ENCODE results near the gene GATA2. TPM values are rescaled to one million over a fixed set of nuclear protein-coding genes. Genes with fewer than 3 reads are reported as not detected.

GATA2 gene
- total and polyA plus RNA-seq, 2 of the 13 experiments (the other 11 are each of a cell fraction or from before 2014, with no cell fraction given), result 3.5 to 6.2 TPM

DNA sequence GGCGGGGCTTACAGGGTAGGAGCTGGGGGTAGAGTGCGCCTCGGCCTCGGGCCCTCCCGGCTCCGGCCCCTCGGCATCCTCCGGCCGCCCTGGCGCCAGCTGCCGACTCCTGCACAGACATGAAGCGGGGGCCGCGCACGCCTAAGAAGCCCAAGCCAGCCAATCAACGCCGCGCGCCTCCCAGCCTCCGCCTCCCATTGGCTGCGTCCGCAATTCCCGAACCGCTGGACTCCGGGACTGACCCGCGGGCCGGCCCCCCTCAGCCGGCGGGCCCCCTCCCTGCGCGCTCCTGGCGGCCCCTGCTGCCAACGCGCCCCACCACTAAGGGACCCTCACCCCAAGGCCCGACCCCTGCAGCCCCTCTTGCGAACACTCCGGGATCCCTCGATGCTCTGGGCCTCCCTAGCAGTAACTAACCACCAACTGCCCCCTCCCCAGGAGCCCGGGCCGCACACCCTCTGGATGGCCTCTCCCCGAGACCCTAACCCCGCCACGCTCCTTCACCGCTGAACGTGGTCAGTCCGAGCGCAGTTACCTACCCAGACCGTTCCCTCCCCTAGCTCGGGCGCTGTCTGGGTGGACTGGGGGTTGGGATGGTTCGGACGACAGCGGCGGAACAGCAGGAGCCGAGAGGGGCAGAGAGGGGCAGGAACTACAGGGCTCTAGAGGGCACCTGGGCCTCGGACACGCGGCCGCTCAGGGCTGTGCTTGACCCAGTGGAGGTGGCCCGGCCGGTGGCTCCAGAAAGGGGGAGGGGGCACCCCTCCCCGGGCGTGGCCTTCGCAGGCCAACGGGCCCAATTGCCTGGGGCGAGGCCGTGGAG is 5.0 kb downstream of the GATA2 start (continued):
- TF ChIP-seq, protein P1, sequence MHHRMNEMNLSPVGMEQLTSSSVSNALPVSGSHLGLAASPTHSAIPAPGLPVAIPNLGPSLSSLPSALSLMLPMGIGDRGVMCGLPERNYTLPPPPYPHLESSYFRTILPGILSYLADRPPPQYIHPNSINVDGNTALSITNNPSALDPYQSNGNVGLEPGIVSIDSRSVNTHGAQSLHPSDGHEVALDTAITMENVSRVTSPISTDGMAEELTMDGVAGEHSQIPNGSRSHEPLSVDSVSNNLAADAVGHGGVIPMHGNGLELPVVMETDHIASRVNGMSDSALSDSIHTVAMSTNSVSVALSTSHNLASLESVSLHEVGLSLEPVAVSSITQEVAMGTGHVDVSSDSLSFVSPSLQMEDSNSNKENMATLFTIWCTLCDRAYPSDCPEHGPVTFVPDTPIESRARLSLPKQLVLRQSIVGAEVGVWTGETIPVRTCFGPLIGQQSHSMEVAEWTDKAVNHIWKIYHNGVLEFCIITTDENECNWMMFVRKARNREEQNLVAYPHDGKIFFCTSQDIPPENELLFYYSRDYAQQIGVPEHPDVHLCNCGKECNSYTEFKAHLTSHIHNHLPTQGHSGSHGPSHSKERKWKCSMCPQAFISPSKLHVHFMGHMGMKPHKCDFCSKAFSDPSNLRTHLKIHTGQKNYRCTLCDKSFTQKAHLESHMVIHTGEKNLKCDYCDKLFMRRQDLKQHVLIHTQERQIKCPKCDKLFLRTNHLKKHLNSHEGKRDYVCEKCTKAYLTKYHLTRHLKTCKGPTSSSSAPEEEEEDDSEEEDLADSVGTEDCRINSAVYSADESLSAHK (CRISPR knock-in tag; IDR thresholded peaks at IDR 0.05; ENCODE audit: borderline replicate concordance), result no peak
- TF ChIP-seq, protein P2, sequence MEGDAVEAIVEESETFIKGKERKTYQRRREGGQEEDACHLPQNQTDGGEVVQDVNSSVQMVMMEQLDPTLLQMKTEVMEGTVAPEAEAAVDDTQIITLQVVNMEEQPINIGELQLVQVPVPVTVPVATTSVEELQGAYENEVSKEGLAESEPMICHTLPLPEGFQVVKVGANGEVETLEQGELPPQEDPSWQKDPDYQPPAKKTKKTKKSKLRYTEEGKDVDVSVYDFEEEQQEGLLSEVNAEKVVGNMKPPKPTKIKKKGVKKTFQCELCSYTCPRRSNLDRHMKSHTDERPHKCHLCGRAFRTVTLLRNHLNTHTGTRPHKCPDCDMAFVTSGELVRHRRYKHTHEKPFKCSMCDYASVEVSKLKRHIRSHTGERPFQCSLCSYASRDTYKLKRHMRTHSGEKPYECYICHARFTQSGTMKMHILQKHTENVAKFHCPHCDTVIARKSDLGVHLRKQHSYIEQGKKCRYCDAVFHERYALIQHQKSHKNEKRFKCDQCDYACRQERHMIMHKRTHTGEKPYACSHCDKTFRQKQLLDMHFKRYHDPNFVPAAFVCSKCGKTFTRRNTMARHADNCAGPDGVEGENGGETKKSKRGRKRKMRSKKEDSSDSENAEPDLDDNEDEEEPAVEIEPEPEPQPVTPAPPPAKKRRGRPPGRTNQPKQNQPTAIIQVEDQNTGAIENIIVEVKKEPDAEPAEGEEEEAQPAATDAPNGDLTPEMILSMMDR (CRISPR knock-in tag; IDR thresholded peaks at IDR 0.05), result 0 out of 2 replicates have a peak, but pooled peaks have one; percentile 5
- TF ChIP-seq, protein P3, sequence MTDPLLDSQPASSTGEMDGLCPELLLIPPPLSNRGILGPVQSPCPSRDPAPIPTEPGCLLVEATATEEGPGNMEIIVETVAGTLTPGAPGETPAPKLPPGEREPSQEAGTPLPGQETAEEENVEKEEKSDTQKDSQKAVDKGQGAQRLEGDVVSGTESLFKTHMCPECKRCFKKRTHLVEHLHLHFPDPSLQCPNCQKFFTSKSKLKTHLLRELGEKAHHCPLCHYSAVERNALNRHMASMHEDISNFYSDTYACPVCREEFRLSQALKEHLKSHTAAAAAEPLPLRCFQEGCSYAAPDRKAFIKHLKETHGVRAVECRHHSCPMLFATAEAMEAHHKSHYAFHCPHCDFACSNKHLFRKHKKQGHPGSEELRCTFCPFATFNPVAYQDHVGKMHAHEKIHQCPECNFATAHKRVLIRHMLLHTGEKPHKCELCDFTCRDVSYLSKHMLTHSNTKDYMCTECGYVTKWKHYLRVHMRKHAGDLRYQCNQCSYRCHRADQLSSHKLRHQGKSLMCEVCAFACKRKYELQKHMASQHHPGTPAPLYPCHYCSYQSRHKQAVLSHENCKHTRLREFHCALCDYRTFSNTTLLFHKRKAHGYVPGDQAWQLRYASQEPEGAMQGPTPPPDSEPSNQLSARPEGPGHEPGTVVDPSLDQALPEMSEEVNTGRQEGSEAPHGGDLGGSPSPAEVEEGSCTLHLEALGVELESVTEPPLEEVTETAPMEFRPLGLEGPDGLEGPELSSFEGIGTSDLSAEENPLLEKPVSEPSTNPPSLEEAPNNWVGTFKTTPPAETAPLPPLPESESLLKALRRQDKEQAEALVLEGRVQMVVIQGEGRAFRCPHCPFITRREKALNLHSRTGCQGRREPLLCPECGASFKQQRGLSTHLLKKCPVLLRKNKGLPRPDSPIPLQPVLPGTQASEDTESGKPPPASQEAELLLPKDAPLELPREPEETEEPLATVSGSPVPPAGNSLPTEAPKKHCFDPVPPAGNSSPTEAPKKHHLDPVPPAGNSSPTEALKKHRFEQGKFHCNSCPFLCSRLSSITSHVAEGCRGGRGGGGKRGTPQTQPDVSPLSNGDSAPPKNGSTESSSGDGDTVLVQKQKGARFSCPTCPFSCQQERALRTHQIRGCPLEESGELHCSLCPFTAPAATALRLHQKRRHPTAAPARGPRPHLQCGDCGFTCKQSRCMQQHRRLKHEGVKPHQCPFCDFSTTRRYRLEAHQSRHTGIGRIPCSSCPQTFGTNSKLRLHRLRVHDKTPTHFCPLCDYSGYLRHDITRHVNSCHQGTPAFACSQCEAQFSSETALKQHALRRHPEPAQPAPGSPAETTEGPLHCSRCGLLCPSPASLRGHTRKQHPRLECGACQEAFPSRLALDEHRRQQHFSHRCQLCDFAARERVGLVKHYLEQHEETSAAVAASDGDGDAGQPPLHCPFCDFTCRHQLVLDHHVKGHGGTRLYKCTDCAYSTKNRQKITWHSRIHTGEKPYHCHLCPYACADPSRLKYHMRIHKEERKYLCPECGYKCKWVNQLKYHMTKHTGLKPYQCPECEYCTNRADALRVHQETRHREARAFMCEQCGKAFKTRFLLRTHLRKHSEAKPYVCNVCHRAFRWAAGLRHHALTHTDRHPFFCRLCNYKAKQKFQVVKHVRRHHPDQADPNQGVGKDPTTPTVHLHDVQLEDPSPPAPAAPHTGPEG (CRISPR knock-in tag; IDR thresholded peaks at IDR 0.05), result no peak
- no peak for TF ChIP-seq MATR3 (CRISPR knock-in tag; IDR thresholded peaks at IDR 0.05)
- no peak for TF ChIP-seq ZNF562 (CRISPR knock-in tag; IDR thresholded peaks at IDR 0.05; ENCODE audit: borderline replicate concordance)
- no peak; the same call in 1 of the 2 replicates for TF ChIP-seq ZNF564 (CRISPR knock-in tag; IDR thresholded peaks at IDR 0.05)
- TF ChIP-seq PPARG (CRISPR knock-in tag; conservative IDR thresholded peaks at IDR 0.05), result no peak
- TF ChIP-seq, protein P4, sequence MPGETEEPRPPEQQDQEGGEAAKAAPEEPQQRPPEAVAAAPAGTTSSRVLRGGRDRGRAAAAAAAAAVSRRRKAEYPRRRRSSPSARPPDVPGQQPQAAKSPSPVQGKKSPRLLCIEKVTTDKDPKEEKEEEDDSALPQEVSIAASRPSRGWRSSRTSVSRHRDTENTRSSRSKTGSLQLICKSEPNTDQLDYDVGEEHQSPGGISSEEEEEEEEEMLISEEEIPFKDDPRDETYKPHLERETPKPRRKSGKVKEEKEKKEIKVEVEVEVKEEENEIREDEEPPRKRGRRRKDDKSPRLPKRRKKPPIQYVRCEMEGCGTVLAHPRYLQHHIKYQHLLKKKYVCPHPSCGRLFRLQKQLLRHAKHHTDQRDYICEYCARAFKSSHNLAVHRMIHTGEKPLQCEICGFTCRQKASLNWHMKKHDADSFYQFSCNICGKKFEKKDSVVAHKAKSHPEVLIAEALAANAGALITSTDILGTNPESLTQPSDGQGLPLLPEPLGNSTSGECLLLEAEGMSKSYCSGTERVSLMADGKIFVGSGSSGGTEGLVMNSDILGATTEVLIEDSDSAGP (CRISPR knock-in tag; IDR thresholded peaks at IDR 0.05; ENCODE audit: borderline replicate concordance), result peak; percentile 82
